Nephron progenitor cell (in vitro differentiated cells): ENCODE results near the gene DPP10.

ENCODE experiments used
- DNase-seq: peaks from one replicate; pipeline ENCODE4 v3.0.0; 2021
- H3K27ac Mint-ChIP-seq: 2 replicates; pipeline ENCODE4 v1.8.0; 2021; ENCODE audit warnings: mild to moderate bottlenecking, moderate library complexity, mixed read lengths
- H3K27me3 Mint-ChIP-seq: 2 replicates; pipeline ENCODE4 v1.8.0; 2021; ENCODE audit warnings: mild to moderate bottlenecking, low read depth, mixed read lengths; ENCODE audit not compliant: poor library complexity
- H3K36me3 Mint-ChIP-seq: 2 replicates; pipeline ENCODE4 v1.8.0; 2021; ENCODE audit warnings: low read depth, mixed read lengths
- H3K4me1 Mint-ChIP-seq: 2 replicates; pipeline ENCODE4 v1.8.0; 2021; ENCODE audit warnings: mixed read lengths
- H3K4me3 Mint-ChIP-seq: 2 replicates; pipeline ENCODE4 v1.8.0; 2021; ENCODE audit warnings: mild to moderate bottlenecking, moderate library complexity, mixed read lengths
- H3K9me3 Mint-ChIP-seq: 2 replicates; pipeline ENCODE4 v1.8.0; 2021; ENCODE audit warnings: mild to moderate bottlenecking, moderate library complexity, mixed read lengths
- TF ChIP-seq, protein P1 (sequence below): fragments of 200-600 bp; sonication (generic); IDR thresholded peaks from 2 replicates; pipeline ENCODE4 v1.5.0; 2021; ENCODE audit warnings: antibody characterized with exemption

Gene DPP10

DNA sequence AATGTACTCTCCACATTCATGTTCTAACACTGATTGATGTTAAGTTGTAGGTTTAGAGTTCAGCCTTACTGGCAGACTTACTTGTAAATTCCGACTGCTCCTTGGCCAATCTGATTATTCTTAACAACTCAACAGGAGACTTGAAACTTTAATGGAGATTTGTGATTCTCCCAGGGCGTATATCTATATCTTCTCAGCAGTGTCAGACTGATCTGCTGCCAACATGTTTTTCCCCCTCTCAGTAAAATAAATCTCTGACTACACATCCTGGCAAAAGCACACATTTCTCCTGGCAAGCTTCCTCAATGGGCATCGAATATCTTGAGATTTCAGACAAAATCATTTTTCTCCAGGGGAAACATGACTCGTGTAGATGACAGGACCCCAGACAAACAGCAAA is 1041.2 kb downstream of the DPP10 start:
- no peak for DNase-seq
- peak overlapping the region; percentile 16 for H3K27ac Mint-ChIP-seq
- TF ChIP-seq, protein P1, sequence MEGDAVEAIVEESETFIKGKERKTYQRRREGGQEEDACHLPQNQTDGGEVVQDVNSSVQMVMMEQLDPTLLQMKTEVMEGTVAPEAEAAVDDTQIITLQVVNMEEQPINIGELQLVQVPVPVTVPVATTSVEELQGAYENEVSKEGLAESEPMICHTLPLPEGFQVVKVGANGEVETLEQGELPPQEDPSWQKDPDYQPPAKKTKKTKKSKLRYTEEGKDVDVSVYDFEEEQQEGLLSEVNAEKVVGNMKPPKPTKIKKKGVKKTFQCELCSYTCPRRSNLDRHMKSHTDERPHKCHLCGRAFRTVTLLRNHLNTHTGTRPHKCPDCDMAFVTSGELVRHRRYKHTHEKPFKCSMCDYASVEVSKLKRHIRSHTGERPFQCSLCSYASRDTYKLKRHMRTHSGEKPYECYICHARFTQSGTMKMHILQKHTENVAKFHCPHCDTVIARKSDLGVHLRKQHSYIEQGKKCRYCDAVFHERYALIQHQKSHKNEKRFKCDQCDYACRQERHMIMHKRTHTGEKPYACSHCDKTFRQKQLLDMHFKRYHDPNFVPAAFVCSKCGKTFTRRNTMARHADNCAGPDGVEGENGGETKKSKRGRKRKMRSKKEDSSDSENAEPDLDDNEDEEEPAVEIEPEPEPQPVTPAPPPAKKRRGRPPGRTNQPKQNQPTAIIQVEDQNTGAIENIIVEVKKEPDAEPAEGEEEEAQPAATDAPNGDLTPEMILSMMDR: no peak
- peaks cover 7% of the 10 kb centered on the region for H3K36me3 Mint-ChIP-seq
- no peaks in the 10 kb centered on the region for H3K27me3 Mint-ChIP-seq
- H3K9me3 Mint-ChIP-seq: peaks cover 7% of the 10 kb centered on the region
- H3K4me3 Mint-ChIP-seq: no peak overlapping the region
- H3K4me1 Mint-ChIP-seq: peaks cover 7% of the 10 kb centered on the region

DNA sequence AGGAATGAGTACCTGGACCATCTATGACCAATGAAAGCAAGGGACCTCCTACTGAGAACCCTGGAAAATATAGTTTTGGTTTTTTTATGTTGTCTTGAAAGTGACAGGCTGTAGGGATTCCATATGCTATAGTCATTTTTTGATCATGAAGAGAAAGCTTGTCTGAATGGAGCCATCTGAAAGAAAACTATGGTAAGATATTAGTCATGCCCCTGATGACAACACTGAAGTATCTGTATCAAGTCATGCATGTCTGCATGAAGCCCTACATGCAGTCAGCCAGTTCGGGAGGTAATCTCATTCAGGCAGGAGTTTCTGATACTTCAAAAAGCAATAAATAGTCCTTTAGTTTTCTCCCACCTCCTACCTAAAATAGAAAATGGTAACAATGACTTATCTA is 1042.0 kb downstream of the DPP10 start:
- peaks cover 7% of the 10 kb centered on the region for H3K4me1 Mint-ChIP-seq
- peaks cover 7% of the 10 kb centered on the region for H3K36me3 Mint-ChIP-seq
- no peak for DNase-seq
- no peak overlapping the region for H3K27ac Mint-ChIP-seq
- H3K27me3 Mint-ChIP-seq: peaks cover 5% of the 10 kb centered on the region
- TF ChIP-seq, protein P1: no peak
- no peak overlapping the region for H3K4me3 Mint-ChIP-seq
- H3K9me3 Mint-ChIP-seq: peaks cover 14% of the 10 kb centered on the region

DNA sequence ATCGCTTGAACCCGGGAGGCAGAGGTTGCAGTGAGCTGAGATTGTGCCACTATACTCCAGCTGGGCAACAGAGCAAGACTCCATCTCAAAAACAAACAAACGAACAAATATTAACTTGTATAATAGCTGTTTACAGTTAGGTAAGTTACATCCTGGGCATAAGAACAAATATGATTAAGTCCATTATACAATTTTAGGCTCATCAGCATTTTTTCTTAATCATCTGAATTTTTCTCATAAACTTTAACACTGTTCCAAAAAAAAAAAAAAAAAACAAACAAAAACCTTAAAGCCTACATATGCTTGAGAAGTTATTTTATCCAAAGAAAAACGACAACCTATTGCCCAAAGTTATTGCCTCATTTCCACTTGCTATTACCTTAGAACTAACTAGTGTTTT is 1042.5 kb downstream of the DPP10 start:
- H3K27ac Mint-ChIP-seq: no peak overlapping the region
- peaks cover 19% of the 10 kb centered on the region for H3K9me3 Mint-ChIP-seq
- no peak for DNase-seq
- H3K4me3 Mint-ChIP-seq: no peak overlapping the region
- peaks cover 5% of the 10 kb centered on the region for H3K27me3 Mint-ChIP-seq
- TF ChIP-seq, protein P1: no peak
- peaks cover 7% of the 10 kb centered on the region for H3K4me1 Mint-ChIP-seq
- peaks cover 11% of the 10 kb centered on the region for H3K36me3 Mint-ChIP-seq

DNA sequence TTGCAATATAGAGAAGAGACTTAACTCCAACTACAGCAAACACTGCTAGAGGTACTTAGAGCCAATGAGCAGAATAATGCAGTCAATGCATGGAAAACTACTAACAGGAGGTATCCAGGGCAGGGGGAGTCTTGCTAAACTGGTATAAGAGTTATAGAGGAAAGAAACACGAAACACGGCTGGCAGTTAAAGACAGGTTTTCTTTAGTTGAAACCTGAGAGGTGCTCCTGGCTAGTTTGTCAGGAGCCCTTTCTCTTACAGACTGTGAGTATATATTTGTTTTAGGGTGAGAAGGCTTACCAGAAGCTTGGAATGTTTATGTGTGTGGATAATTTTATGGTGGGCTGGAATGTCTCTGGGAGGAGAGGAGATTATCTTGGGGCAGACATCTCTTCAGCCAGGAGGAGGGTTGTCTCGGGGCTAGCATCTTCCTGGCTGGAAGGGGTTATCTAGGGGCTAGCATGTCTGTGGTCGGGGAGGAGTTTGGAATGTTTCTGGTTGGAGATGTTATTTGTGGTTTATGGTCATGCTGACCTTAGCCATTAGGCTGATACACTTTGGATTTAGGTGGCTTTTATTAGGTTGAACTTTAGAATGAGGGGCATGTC is 1048.8 kb downstream of the DPP10 start:
- TF ChIP-seq, protein P1: no peak
- DNase-seq: no peak
- peaks cover 35% of the 10 kb centered on the region for H3K9me3 Mint-ChIP-seq
- H3K27ac Mint-ChIP-seq: no peak overlapping the region
- peaks cover 19% of the 10 kb centered on the region for H3K36me3 Mint-ChIP-seq
- H3K4me3 Mint-ChIP-seq: no peak overlapping the region
- H3K4me1 Mint-ChIP-seq: no peaks in the 10 kb centered on the region
- H3K27me3 Mint-ChIP-seq: peaks cover 5% of the 10 kb centered on the region

- Mint-ChIP-seq H3K27ac (no peak overlapping the region), H3K9me3 (no peaks in the 10 kb centered on the region), H3K4me1 (peaks cover 10% of the 10 kb centered on the region), H3K4me3 (no peak overlapping the region), H3K36me3 (no peaks in the 10 kb centered on the region), H3K27me3 (no peaks in the 10 kb centered on the region)
- TF ChIP-seq, protein P1: no peak
- no peak for DNase-seq
These were observed 1062.9 kb downstream of the DPP10 start for GRCh38 chr2:115505331-115505730.

- Mint-ChIP-seq H3K27me3 (no peaks in the 10 kb centered on the region), H3K4me3 (no peak overlapping the region), H3K36me3 (no peaks in the 10 kb centered on the region), H3K9me3 (no peaks in the 10 kb centered on the region), H3K27ac (peak overlapping the region; percentile 50), H3K4me1 (peaks cover 5% of the 10 kb centered on the region)
- TF ChIP-seq, protein P1: no peak
- DNase-seq: no peak
These were observed 1078.3 kb downstream of the DPP10 start for GRCh38 chr2:115520727-115521126.
